IMR-90 (cell line): ENCODE results near the gene MFN1.

Experiments used
- CEBPB ChIP-seq: IDR thresholded peaks from 2 replicates; pipeline ENCODE4 v1.6.1; 2012; ENCODE audit warnings: low read depth, low read length, improper control_type of control experiment
- MAZ ChIP-seq: IDR thresholded peaks from 2 replicates; pipeline ENCODE4 v1.6.1; 2012; ENCODE audit warnings: low read depth, mild to moderate bottlenecking, low read length, improper control_type of control experiment, moderate library complexity, borderline replicate concordance
- NFE2L2 ChIP-seq: fragments of 150-350 bp; IDR thresholded peaks from 2 replicates; pipeline ENCODE4 v1.6.1; 2016; ENCODE audit warnings: low read depth, mild to moderate bottlenecking, low read length
- POLR2A ChIP-seq: IDR thresholded peaks from 2 replicates; pipeline ENCODE4 v1.6.1; 2012; ENCODE audit warnings: mild to moderate bottlenecking, low read depth, low read length
- RAD21 ChIP-seq: IDR thresholded peaks from 2 replicates; pipeline ENCODE4 v1.6.1; 2012; ENCODE audit warnings: low read length, improper control_type of control experiment
- SMC3 ChIP-seq: fragments of 150-350 bp; IDR thresholded peaks from 2 replicates; pipeline ENCODE4 v1.6.1; 2016; ENCODE audit warnings: low read depth, mild to moderate bottlenecking, antibody characterized with exemption, low read length, moderate library complexity
- TF ChIP-seq, protein P1 (sequence below): conservative IDR thresholded peaks from 2 replicates; pipeline ENCODE4 v1.5.1; 2012; ENCODE audit warnings: mild to moderate bottlenecking, low read depth, low read length, improper control_type of control experiment
- TF ChIP-seq, protein P2 (sequence below): fragments of 150-350 bp; IDR thresholded peaks from 2 replicates; pipeline ENCODE4 v1.6.1; 2017; ENCODE audit warnings: mild to moderate bottlenecking, antibody characterized with exemption, low read length, low read depth

- TF ChIP-seq, protein P1, sequence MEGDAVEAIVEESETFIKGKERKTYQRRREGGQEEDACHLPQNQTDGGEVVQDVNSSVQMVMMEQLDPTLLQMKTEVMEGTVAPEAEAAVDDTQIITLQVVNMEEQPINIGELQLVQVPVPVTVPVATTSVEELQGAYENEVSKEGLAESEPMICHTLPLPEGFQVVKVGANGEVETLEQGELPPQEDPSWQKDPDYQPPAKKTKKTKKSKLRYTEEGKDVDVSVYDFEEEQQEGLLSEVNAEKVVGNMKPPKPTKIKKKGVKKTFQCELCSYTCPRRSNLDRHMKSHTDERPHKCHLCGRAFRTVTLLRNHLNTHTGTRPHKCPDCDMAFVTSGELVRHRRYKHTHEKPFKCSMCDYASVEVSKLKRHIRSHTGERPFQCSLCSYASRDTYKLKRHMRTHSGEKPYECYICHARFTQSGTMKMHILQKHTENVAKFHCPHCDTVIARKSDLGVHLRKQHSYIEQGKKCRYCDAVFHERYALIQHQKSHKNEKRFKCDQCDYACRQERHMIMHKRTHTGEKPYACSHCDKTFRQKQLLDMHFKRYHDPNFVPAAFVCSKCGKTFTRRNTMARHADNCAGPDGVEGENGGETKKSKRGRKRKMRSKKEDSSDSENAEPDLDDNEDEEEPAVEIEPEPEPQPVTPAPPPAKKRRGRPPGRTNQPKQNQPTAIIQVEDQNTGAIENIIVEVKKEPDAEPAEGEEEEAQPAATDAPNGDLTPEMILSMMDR: no peak
- TF ChIP-seq POLR2A (no peak), NFE2L2 (no peak), MAZ (no peak), RAD21 (no peak), SMC3 (no peak), CEBPB (no peak)
- TF ChIP-seq, protein P2, sequence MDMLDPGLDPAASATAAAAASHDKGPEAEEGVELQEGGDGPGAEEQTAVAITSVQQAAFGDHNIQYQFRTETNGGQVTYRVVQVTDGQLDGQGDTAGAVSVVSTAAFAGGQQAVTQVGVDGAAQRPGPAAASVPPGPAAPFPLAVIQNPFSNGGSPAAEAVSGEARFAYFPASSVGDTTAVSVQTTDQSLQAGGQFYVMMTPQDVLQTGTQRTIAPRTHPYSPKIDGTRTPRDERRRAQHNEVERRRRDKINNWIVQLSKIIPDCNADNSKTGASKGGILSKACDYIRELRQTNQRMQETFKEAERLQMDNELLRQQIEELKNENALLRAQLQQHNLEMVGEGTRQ: no peak
Measured at GRCh38 chr3:179373938-179374337, 26.4 kb downstream of the MFN1 start.
